Measurements from ENCODE around the gene SUSD3.

DNA sequence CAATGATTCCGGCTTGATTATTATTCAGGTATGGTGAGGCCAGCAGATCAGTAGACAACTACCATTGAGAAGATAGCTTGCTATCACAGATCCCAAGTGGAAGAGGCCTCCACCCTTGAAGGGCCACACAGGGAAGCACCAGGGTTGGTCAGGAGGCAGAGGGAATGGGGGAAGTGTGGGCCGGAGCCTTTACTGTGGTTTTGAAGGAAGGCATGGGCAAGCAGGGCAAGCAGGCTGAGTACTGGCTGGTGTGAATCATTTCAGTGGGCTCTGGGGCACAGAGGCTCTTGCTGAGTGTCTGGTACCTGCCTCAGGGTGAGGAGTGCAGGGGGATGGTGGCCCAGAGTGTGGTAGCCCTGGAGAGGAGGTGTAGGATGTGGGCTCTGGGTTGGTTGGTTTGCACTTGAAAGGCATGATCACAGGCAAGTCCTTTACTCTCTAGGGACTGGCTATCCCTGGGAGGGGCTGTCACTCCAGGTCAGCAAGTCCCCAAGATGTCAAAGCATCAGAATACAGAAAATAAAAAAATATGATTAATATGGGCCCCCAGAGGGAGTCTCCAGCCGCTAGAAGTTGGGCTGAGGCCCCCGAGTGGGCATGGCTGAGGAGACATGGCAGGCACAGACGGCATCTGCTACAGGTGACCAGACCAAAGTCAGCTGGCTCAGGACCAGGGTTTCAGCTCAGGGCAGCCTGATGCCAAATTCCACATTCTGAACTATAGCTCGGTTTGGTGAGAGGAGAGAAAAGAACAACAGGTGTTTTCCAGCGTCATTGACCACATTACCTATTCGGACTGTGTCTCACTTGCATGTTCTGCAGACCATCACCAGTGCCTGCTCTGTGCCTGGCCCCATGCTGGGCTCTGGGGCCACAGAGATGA is 9.7 kb upstream of the SUSD3 start:
- TF ChIP-seq, protein P1, sequence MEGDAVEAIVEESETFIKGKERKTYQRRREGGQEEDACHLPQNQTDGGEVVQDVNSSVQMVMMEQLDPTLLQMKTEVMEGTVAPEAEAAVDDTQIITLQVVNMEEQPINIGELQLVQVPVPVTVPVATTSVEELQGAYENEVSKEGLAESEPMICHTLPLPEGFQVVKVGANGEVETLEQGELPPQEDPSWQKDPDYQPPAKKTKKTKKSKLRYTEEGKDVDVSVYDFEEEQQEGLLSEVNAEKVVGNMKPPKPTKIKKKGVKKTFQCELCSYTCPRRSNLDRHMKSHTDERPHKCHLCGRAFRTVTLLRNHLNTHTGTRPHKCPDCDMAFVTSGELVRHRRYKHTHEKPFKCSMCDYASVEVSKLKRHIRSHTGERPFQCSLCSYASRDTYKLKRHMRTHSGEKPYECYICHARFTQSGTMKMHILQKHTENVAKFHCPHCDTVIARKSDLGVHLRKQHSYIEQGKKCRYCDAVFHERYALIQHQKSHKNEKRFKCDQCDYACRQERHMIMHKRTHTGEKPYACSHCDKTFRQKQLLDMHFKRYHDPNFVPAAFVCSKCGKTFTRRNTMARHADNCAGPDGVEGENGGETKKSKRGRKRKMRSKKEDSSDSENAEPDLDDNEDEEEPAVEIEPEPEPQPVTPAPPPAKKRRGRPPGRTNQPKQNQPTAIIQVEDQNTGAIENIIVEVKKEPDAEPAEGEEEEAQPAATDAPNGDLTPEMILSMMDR (IDR thresholded peaks at IDR 0.05) = no peak
- TF ChIP-seq POLR2A (IDR thresholded peaks at IDR 0.05) = no peak
